GOT3 (cell line): ENCODE measurements around the gene ENTREP3.
A peak's percentile ranks its signal among the peaks of the same experiment; 100 is the strongest.

ENCODE experiments used
- DNase-seq: peaks from one replicate; lab custom pipeline; 2025; ENCODE audit warnings: mixed read lengths; lab: John Stamatoyannopoulos, UW

Gene ENTREP3

GRCh38 chr1:155277902-155278688 lies 22.8 kb upstream of the ENTREP3 start:
- DNase-seq: no peak

GRCh38 chr1:155277070-155277901 lies 22.0 kb upstream of the ENTREP3 start, which contains the start of gene HCN3:
HCN3 (plus strand) TSS chr1:155277463; CDS start chr1:155277591, 128 bp downstream.
- DNase-seq: peak; percentile 88

- DNase-seq: peak; percentile 85
These were observed 18.3 kb upstream of the ENTREP3 start, which contains the start of gene CLK2 for GRCh38 chr1:155273343-155274245. CLK2 (minus strand) TSS chr1:155273504; CDS start chr1:155270977, 2,527 bp downstream.

GRCh38 chr1:155272466-155273342 lies 17.4 kb upstream of the ENTREP3 start:
- DNase-seq: no peak

- no peak for DNase-seq
These were observed 14.1 kb upstream of the ENTREP3 start for GRCh38 chr1:155269381-155269780.

- no peak for DNase-seq
These were observed 13.3 kb upstream of the ENTREP3 start for GRCh38 chr1:155268630-155269029.

GRCh38 chr1:155267373-155267772 lies 12.1 kb upstream of the ENTREP3 start:
- DNase-seq: no peak

- no peak for DNase-seq
These were observed 11.3 kb upstream of the ENTREP3 start for GRCh38 chr1:155266553-155266952.

- DNase-seq: no peak
These were observed 7.8 kb upstream of the ENTREP3 start for GRCh38 chr1:155263067-155263466.

GRCh38 chr1:155261852-155262673 lies 6.8 kb upstream of the ENTREP3 start, which contains the start of gene SCAMP3:
SCAMP3 (minus strand) TSS chr1:155262360; CDS start chr1:155262151, 209 bp downstream.
- DNase-seq: peak; percentile 76

- no peak for DNase-seq
These were observed 6.2 kb upstream of the ENTREP3 start for GRCh38 chr1:155261493-155261851.

GRCh38 chr1:155260276-155260675 lies 5.0 kb upstream of the ENTREP3 start:
- no peak for DNase-seq

GRCh38 chr1:155256058-155256852 lies 972 bp upstream of the ENTREP3 start:
- no peak for DNase-seq

- no peak for DNase-seq
These were observed 505 bp downstream of the ENTREP3 start for GRCh38 chr1:155254714-155255242.

- no peak for DNase-seq
These were observed 1.0 kb downstream of the ENTREP3 start for GRCh38 chr1:155254228-155254713.

- no peak for DNase-seq
These were observed 1.5 kb downstream of the ENTREP3 start for GRCh38 chr1:155253797-155254196.

GRCh38 chr1:155253208-155253607 lies 2.1 kb downstream of the ENTREP3 start:
- DNase-seq: no peak

- DNase-seq: no peak
These were observed 3.7 kb downstream of the ENTREP3 start for GRCh38 chr1:155251566-155251965.
